PC-9 (cell line): ENCODE data around the gene CRIP2. TPM values are rescaled to one million over a fixed set of nuclear protein-coding genes. Genes with fewer than 3 reads are reported as not detected.

Experiments used
- BruUV-seq: library from RNA; stranded (reverse); fragments of 400-500 nt; replicated peaks from 2 replicates; lab custom pipeline; 2021; lab: Mats Ljungman, UMichigan
- CTCF ChIA-PET: fragments of 300-600 bp; sonication (Branson Sonifier 250); formaldehyde crosslinking; loops from one replicate; lab custom pipeline; 2022; ENCODE audit warnings: antibody characterized with exemption; lab: Charles Lee
- POLR2A ChIA-PET: fragments of 300-600 bp; sonication (Branson Sonifier 250); formaldehyde crosslinking; loops from one replicate; lab custom pipeline; 2022; ENCODE audit warnings: antibody characterized with exemption; ENCODE audit not compliant: unreplicated experiment; lab: Charles Lee
- DNase-seq, 2 experiments: peaks; one replicate each; pipeline versions ENCODE4 v3.0.0 to v3.0.0-alpha.2; 2015 to 2022; ENCODE audit warnings: mixed read lengths in 1 of 2
- H2AFZ ChIP-seq: fragments of 200-600 bp; sonication (generic); 2 replicates; pipeline ENCODE4 v1.8.1; 2017; ENCODE audit warnings: antibody characterized with exemption
- H3F3A ChIP-seq: fragments of 200-600 bp; sonication (generic); 2 replicates; pipeline ENCODE4 v1.8.1; 2017; ENCODE audit warnings: antibody characterized with exemption, mild to moderate bottlenecking, low read depth; ENCODE audit not compliant: insufficient read depth
- H3K27ac ChIP-seq: fragments of 200-600 bp; sonication (generic); 2 replicates; pipeline ENCODE4 v1.6.1; 2016; ENCODE audit warnings: mixed run types
- H3K27me3 ChIP-seq: fragments of 200-600 bp; sonication (generic); 2 replicates; pipeline ENCODE4 v1.6.1; 2016; ENCODE audit warnings: low read depth, mixed run types; ENCODE audit not compliant: insufficient read depth
- H3K36me3 ChIP-seq: fragments of 200-600 bp; sonication (generic); 2 replicates; pipeline ENCODE4 v1.6.1; 2016; ENCODE audit warnings: low read depth, mixed run types
- H3K4me1 ChIP-seq: fragments of 200-600 bp; sonication (generic); replicated peaks from 2 replicates; pipeline ENCODE4 v1.6.1; 2016; ENCODE audit warnings: mixed run types; ENCODE audit not compliant: insufficient read depth
- H3K4me2 ChIP-seq: fragments of 200-600 bp; sonication (generic); 2 replicates; pipeline ENCODE4 v1.6.1; 2017; ENCODE audit warnings: mixed run types
- H3K4me3 ChIP-seq: fragments of 200-600 bp; sonication (generic); 2 replicates; pipeline ENCODE4 v1.6.1; 2016; ENCODE audit warnings: mixed run types
- H3K79me2 ChIP-seq: fragments of 200-600 bp; sonication (generic); 2 replicates; pipeline ENCODE4 v1.6.1; 2017; ENCODE audit warnings: low read depth, mixed run types
- H3K9me2 ChIP-seq: fragments of 200-600 bp; sonication (generic); 2 replicates; pipeline ENCODE4 v1.8.1; 2017; ENCODE audit warnings: mild to moderate bottlenecking; ENCODE audit not compliant: insufficient read depth
- H3K9me3 ChIP-seq: fragments of 200-600 bp; sonication (generic); 2 replicates; pipeline ENCODE4 v1.8.1; 2016; ENCODE audit warnings: low read depth; ENCODE audit not compliant: insufficient read depth
- H4K20me1 ChIP-seq: fragments of 200-600 bp; sonication (generic); 2 replicates; pipeline ENCODE4 v1.8.1; 2017; ENCODE audit not compliant: insufficient read depth
- EZH2 ChIP-seq: fragments of 200-600 bp; sonication (generic); IDR thresholded peaks from 2 replicates; pipeline ENCODE4 v1.8.0; 2017; ENCODE audit warnings: antibody characterized with exemption, low read depth
- intact Hi-C: fragments of 100-400 bp; cut with micrococcal nuclease; formaldehyde crosslinking; loops from one replicate; pipeline ENCODE4 v1.10.0; 2022; ENCODE audit not compliant: unreplicated experiment
- total RNA-seq: library from RNA; stranded (reverse); gene quantifications from 2 replicates; pipeline ENCODE4 v1.2.3, GENCODE V29; 2021
- TF ChIP-seq, protein P1 (sequence below): fragments of 200-600 bp; sonication (generic); conservative IDR thresholded peaks from 2 replicates; pipeline ENCODE4 v1.6.1; 2017; ENCODE audit warnings: mixed run types, antibody characterized with exemption, mild to moderate bottlenecking, moderate library complexity

The CRIP2 gene
- total RNA-seq, 1 experiment from 2014 or later: 50.2 TPM

DNA sequence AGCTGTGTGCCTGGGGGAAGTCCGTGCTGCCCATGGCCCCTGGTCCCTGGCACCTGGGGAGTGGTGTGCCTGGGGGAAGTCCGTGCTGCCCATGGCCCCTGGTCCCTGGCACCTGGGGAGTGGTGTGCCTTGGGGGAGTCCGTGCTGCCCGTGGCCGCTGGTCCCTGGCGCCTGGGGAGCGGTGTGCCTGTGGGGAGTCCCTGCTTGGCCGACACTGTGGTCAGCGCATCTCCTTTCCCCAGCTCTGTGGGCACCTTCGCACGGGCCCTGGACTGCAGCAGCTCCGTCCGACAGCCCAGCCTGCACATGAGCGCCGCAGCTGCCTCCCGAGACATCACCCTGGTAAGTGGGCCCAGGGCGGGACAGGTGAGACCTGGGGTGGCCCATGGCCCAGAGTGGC, 14.5 kb upstream of the CRIP2 start:
- peaks cover 5% of the 10 kb centered on the region; the same call in 1 of the 2 replicates for H3K36me3 ChIP-seq
- H3K4me1 ChIP-seq: peaks cover 6% of the 10 kb centered on the region
- intact Hi-C loops: no loop called here
- no peaks in the 10 kb centered on the region for H3K9me2 ChIP-seq
- H3F3A ChIP-seq: 0 out of 2 replicates have a peak, but pooled peaks cover 5% of the 10 kb centered on the region
- no peak overlapping the region for H3K4me3 ChIP-seq
- TF ChIP-seq, protein P1, sequence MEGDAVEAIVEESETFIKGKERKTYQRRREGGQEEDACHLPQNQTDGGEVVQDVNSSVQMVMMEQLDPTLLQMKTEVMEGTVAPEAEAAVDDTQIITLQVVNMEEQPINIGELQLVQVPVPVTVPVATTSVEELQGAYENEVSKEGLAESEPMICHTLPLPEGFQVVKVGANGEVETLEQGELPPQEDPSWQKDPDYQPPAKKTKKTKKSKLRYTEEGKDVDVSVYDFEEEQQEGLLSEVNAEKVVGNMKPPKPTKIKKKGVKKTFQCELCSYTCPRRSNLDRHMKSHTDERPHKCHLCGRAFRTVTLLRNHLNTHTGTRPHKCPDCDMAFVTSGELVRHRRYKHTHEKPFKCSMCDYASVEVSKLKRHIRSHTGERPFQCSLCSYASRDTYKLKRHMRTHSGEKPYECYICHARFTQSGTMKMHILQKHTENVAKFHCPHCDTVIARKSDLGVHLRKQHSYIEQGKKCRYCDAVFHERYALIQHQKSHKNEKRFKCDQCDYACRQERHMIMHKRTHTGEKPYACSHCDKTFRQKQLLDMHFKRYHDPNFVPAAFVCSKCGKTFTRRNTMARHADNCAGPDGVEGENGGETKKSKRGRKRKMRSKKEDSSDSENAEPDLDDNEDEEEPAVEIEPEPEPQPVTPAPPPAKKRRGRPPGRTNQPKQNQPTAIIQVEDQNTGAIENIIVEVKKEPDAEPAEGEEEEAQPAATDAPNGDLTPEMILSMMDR: no peak
- no peak for TF ChIP-seq EZH2
- no peak overlapping the region for H2AFZ ChIP-seq
- no TSS peak for BruUV-seq
- ChIA-PET CTCF (no interaction called here), POLR2A (no interaction called here)
- H4K20me1 ChIP-seq: peaks cover 4% of the 10 kb centered on the region
- no peaks in the 10 kb centered on the region for H3K9me3 ChIP-seq
- no peaks in the 10 kb centered on the region for H3K79me2 ChIP-seq
- H3K27ac ChIP-seq: no peak overlapping the region
- no peak overlapping the region for H3K4me2 ChIP-seq
- H3K27me3 ChIP-seq: no peaks in the 10 kb centered on the region
- no peak for DNase-seq

DNA sequence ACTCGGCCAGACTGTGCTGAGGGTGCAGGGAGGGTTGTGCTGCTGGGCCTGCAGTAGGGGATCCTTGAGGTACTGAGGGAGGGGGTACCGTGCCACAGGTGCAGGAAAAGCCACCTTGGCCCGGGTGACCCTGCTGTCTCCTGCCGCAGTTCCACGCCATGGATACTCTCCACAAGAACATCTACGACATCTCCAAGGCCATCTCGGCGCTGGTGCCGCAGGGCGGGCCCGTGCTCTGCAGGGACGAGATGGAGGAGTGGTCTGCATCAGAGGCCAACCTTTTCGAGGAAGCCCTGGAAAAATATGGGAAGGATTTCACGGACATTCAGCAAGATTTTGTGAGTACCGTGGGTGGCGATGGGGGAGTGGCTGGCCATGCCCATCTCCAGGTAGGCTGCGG, 14.0 kb upstream of the CRIP2 start:
- intact Hi-C loops: no loop called here
- CTCF ChIA-PET: no interaction called here
- POLR2A ChIA-PET: no interaction called here

DNA sequence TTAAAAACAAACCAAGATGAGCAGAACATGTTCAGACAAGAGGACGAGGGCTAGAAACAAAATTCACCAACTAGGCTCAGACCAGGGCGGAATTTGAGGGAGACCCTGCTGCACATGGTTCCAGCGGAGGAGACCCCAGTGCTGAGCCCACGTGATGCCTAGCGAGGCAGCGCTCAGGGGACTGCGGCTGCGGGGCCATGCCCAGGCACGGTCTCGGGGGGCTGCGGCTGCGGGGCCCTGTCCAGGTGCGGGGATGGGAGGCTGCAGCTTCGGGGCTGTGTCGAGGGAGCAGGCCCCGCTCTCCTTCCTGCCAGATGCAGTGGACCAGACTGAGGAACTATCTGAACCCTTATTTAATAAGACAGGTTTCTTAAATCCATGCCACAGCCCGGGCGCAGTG, 12.7 kb upstream of the CRIP2 start:
- no TSS peak for BruUV-seq
- peaks cover 14% of the 10 kb centered on the region; the same call in 1 of the 2 replicates for H3F3A ChIP-seq
- peaks cover 5% of the 10 kb centered on the region; the same call in 1 of the 2 replicates for H3K36me3 ChIP-seq
- no peaks in the 10 kb centered on the region for H3K9me2 ChIP-seq
- H2AFZ ChIP-seq: no peak overlapping the region
- no peak overlapping the region for H3K4me3 ChIP-seq
- ChIA-PET CTCF (no interaction called here), POLR2A (no interaction called here)
- H3K9me3 ChIP-seq: no peaks in the 10 kb centered on the region
- H3K4me1 ChIP-seq: peaks cover 24% of the 10 kb centered on the region
- intact Hi-C loops: no loop called here
- H3K79me2 ChIP-seq: no peaks in the 10 kb centered on the region
- no peak for DNase-seq
- H3K27ac ChIP-seq: no peak overlapping the region
- peaks cover 9% of the 10 kb centered on the region for H4K20me1 ChIP-seq
- no peak overlapping the region for H3K4me2 ChIP-seq
- no peaks in the 10 kb centered on the region for H3K27me3 ChIP-seq
- no peak for TF ChIP-seq EZH2
- TF ChIP-seq, protein P1: no peak

More for the DNA sequence above, 14.0 kb upstream of the CRIP2 start:
- Histone ChIP-seq H3K4me1 (peaks cover 11% of the 10 kb centered on the region), H3F3A (peaks cover 10% of the 10 kb centered on the region; the same call in 1 of the 2 replicates), H3K79me2 (no peaks in the 10 kb centered on the region), H3K27me3 (no peaks in the 10 kb centered on the region), H3K9me2 (no peaks in the 10 kb centered on the region), H4K20me1 (peaks cover 4% of the 10 kb centered on the region), H3K9me3 (no peaks in the 10 kb centered on the region), H2AFZ (no peak overlapping the region), H3K27ac (no peak overlapping the region), H3K4me3 (no peak overlapping the region), H3K4me2 (no peak overlapping the region), H3K36me3 (peaks cover 5% of the 10 kb centered on the region; the same call in 1 of the 2 replicates)
- DNase-seq: no peak
- BruUV-seq: no TSS peak
- TF ChIP-seq EZH2: no peak
- TF ChIP-seq, protein P1: no peak
